Measurements from ENCODE around the gene APOL3. TPM values are rescaled to one million over a fixed set of nuclear protein-coding genes. Genes with fewer than 3 reads are reported as not detected.

Gene APOL3
- total and polyA plus RNA-seq, 10 of the 15 experiments (the other 5 are each of a cell fraction or from before 2014, with no cell fraction given), result 6.9 to 66.8 (median 48.5) TPM

DNA sequence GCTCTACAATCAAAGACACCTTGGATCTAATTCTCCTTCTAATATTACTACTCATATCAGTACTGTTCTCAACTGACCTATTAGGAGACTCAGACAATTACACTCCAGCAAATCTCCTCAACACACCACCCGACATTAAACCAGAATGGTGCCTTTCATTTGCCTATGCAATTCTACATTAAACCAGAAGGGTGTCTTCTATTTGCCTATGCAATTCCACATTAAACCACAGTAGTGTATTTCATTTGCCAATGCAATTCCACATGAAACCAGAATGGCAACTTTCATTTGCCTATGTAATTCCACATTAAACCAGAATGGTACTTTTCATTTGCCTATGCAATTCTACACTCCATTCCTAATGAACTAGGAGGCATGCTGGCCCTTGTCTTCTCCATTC lies 15.3 kb upstream of the APOL3 start:
- H4K20me1 ChIP-seq (ENCODE audit: control insufficient read depth, insufficient read depth), result no peaks in the 10 kb centered on the region
- H3K4me1 ChIP-seq (ENCODE audit: control insufficient read depth, insufficient read depth, low read length), result no peaks in the 10 kb centered on the region
- H3K36me3 ChIP-seq (ENCODE audit: control insufficient read depth in 2 of 2, insufficient read depth in 2 of 2, low read length in 1 of 2), result no peaks in the 10 kb centered on the region
- ATAC-seq (no peak), DNase-seq (ENCODE audit: low read depth, low spot score) (no peak), FAIRE-seq (no peak)
- H3K4me3 ChIP-seq, result no peak overlapping the region
- no TSS peak for BruUV-seq (replicated peaks)
- H3K27ac ChIP-seq (ENCODE audit: control insufficient read depth, insufficient read depth), result no peak overlapping the region
- CTCF ChIA-PET, result interaction anchor here (3.2 to 7.4 kb wide), 4 partner anchors 15 to 102 kb away, joined by 13 to 150 read pairs (median 87); partner anchors contain the start of gene APOL3
- 96% methylated on average over 1 of the region's 1 CpG for WGBS (ENCODE audit: insufficient coverage, insufficient replicate concordance, low lambda C conversion rate, missing lambda C conversion rate)
- POLR2A ChIA-PET, result no interaction called here
- TF ChIP-seq, protein P1, sequence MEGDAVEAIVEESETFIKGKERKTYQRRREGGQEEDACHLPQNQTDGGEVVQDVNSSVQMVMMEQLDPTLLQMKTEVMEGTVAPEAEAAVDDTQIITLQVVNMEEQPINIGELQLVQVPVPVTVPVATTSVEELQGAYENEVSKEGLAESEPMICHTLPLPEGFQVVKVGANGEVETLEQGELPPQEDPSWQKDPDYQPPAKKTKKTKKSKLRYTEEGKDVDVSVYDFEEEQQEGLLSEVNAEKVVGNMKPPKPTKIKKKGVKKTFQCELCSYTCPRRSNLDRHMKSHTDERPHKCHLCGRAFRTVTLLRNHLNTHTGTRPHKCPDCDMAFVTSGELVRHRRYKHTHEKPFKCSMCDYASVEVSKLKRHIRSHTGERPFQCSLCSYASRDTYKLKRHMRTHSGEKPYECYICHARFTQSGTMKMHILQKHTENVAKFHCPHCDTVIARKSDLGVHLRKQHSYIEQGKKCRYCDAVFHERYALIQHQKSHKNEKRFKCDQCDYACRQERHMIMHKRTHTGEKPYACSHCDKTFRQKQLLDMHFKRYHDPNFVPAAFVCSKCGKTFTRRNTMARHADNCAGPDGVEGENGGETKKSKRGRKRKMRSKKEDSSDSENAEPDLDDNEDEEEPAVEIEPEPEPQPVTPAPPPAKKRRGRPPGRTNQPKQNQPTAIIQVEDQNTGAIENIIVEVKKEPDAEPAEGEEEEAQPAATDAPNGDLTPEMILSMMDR (IDR thresholded peaks at IDR 0.05 in 2 of 3, conservative IDR thresholded peaks at IDR 0.05 in 1 of 3; ENCODE audit: control insufficient read depth in 2 of 3, extremely low read depth in 1 of 3, insufficient read depth in 1 of 3, low read depth in 3 of 3, low read length in 3 of 3), result no peak
- TF ChIP-seq HDAC2 (IDR thresholded peaks at IDR 0.05), result no peak
- TF ChIP-seq CEBPB (IDR thresholded peaks at IDR 0.05; ENCODE audit: borderline replicate concordance in 1 of 2, low read depth in 2 of 2, low read length in 2 of 2), result no peak
- no peak for TF ChIP-seq SPI1 (IDR thresholded peaks at IDR 0.05; ENCODE audit: borderline replicate concordance, insufficient read depth, low read depth, low read length)
- no peak for TF ChIP-seq SIN3A (IDR thresholded peaks at IDR 0.05; ENCODE audit: low read depth, low read length)
- TF ChIP-seq FOXM1 (IDR thresholded peaks at IDR 0.05; ENCODE audit: low read depth, low read length), result no peak
- TF ChIP-seq ZNF217 (IDR thresholded peaks at IDR 0.05), result no peak
- no peak for TF ChIP-seq ZNF622 (IDR thresholded peaks at IDR 0.05)
- H3K27me3 ChIP-seq (replicated peaks in 1 of 2; ENCODE audit: control insufficient read depth in 2 of 2, insufficient read depth in 2 of 2, low read length in 1 of 2), result no peaks in the 10 kb centered on the region
- RAD21 ChIA-PET (ENCODE audit: unreplicated experiment), result no interaction called here
- in situ Hi-C loops (cut with MboI), result no loop called here
- intact Hi-C loops (cut with micrococcal nuclease; ENCODE audit: unreplicated experiment), result no loop called here
- H3K79me2 ChIP-seq (ENCODE audit: control insufficient read depth, insufficient read depth, low read length), result no peaks in the 10 kb centered on the region
- no peak overlapping the region for H3K9ac ChIP-seq (ENCODE audit: control insufficient read depth, insufficient read depth, low read length)
- no peaks in the 10 kb centered on the region for H3K9me3 ChIP-seq (replicated peaks; ENCODE audit: control insufficient read depth, insufficient read depth, low read length)
- no peak overlapping the region for H2AFZ ChIP-seq (ENCODE audit: control insufficient read depth, low read depth, low read length)
- SMC1A ChIA-PET (ENCODE audit: uncharacterized antibody, unreplicated experiment), result interaction anchor here (6.2 to 11.2 kb wide), 2 partner anchors 14 to 23 kb away, joined by 32 to 154 read pairs; partner anchors contain the start of gene APOL3
- no peak overlapping the region for H3K4me2 ChIP-seq (ENCODE audit: control insufficient read depth, insufficient read depth)
